GM21423 (cell line): ENCODE measurements around the gene MFAP2.

Experiments
- ATAC-seq: cut with Tn5 transposase; IDR thresholded peaks from one replicate; pipeline ENCODE4 v1.9.1; 2021; ENCODE audit warnings: mild to moderate bottlenecking, moderate library complexity; ENCODE audit not compliant: unreplicated experiment

MFAP2 gene

DNA sequence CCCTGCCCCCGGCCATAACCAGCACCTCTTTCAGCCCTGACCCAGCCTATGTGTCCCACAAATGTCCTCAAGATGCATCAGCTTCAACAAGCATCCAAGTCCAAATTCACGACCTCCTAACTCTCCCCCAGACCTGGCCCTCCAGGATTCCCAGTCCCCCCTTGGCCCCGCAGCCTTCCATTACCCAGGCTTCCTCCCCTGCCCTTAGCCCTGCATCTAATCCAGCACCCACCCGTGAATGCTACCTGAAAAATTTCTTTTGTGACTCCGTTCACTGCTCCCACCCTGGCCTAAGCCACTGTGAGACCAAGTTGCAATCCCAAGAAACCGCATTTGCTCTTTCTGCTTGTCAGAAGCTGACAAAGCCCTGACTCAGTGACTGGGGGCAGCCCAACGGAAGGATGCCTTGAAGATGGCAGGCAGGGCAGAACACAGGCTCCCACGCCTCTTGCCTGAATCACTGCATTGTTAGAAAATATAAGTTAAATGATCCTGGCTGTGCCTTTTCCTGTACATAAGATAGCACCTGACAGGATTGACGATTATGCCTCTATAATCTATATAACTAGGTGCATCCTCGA is 939 bp upstream of the MFAP2 start:
- ATAC-seq = no peak

DNA sequence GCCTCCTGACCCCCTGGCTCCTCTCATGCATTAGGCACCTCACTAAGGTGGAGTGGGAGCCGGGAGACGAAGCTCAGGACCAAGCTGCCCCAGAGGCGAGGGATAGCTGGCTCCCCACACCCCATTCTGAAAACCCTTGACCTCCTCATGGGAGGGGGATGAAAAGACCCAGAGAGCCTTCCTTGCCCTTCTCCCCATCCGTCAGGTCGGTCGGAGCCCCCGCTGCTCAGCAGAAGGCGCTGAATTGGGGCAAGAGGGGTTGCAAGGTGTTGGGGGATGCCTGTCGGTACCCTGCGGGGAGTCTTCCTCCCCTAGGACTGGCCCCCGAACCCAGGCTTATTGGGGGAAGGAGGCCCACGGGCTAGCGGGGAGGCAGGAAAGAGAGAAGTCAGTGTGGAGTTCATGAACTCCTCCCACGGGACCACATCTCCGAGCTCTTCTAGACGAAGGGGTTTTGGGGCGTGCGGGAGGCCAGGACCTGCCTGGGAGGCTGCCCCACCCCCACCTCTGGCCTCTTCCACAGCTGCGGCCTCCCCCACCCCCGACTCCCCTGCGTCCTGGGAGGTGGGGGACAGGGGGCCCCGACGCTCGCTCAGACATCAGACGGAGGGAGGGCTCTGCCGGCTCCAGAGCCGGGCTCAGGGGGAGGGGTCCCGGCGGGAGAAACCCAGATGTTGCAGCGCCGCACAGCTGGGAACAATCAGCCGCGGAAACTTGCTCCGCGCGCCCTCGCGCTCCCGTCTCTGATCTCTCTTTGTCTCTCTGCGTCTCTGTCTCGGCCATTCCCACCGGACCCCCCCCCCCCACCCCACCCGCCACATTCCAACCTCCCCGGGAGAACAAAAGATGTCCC is 719 bp downstream of the MFAP2 start:
- ATAC-seq = no peak

- no peak for ATAC-seq
Observed at GRCh38 chr1:16978567-16979474, 1.6 kb downstream of the MFAP2 start.

GRCh38 chr1:16978139-16978538 is 2.3 kb downstream of the MFAP2 start:
- no peak for ATAC-seq

DNA sequence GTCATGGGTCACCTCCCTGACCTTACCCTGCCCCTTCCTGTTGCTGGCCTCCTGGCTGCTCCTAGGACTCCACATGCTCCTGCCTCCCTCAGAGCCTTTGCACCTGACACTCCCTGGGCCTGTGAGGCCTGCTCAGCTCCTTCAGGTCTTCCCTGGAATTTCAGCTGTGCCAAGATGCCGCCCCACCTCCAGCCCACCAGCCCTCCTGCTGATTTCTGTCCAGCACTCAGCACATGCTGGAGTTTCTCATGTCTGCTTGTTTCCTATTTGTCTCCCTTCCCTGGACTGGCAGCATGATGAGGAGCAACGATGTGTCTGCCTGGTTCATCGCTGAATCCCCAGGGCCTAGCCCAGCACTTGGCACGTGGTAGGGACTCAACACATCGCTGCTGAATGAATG is 3.0 kb downstream of the MFAP2 start:
- ATAC-seq = no peak

GRCh38 chr1:16976966-16977365 is 3.5 kb downstream of the MFAP2 start:
- no peak for ATAC-seq

DNA sequence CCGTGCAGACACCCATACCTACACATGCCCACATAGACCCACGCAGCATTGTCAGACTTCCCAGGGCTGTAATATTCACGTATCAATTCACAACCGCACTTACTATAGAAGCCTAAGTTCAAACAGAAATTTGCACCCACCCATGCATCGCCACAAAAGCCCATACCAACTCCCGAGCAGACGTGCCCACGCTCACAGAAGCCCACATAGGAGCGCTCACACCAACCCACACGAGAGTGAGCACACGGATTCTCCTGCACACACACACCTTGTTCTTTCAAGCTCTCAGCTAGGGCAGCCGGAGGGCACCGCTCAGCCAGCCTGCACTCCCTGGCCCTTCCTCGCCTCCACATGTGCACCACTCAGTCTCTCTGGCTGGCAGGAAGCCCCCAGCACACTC is 4.6 kb downstream of the MFAP2 start:
- no peak for ATAC-seq

GRCh38 chr1:16975211-16975610 is 5.2 kb downstream of the MFAP2 start:
- no peak for ATAC-seq

DNA sequence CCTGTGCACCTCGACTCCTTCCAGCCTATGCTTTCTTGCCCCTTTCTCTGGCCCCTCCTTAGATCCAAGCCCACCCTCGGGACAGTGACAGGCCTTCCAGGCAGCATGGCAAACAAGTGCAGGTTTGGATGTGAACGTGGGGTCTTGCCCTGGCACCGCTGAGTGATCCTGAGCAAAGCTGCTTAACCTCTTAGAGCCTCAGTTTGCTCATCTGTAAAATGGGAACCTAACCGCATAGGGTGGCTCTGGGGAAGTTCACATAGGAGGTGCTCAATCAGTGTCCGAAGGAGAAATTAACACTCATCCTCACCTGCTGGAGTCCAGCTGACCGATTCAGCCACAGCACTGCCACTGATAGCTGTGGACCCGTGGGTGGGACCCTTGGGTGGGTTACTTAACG is 7.2 kb downstream of the MFAP2 start:
- no peak for ATAC-seq

GRCh38 chr1:16972189-16972895 is 8.1 kb downstream of the MFAP2 start:
- ATAC-seq = no peak

GRCh38 chr1:16971341-16972188 is 8.9 kb downstream of the MFAP2 start:
- no peak for ATAC-seq

GRCh38 chr1:16970132-16970910 is 10.1 kb downstream of the MFAP2 start:
- no peak for ATAC-seq

DNA sequence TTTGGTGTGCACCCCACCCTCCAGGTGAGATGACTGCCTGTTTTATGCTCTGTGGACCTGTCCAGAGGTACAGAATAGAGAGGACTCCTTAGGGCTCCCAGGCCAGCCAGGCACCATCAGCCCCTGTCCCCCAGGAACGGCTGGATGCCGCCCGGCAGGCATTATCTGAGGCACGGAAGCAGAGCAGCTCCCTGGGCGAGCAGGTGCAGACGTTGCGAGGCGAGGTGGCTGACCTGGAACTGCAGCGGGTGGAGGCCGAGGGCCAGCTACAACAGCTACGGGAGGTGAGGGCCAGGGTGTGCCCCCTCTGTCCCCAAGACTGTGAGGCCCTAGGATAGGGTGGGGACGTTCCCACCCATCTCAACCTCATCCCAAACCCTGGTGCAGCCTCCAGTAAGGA is 10.8 kb downstream of the MFAP2 start:
- ATAC-seq = no peak

DNA sequence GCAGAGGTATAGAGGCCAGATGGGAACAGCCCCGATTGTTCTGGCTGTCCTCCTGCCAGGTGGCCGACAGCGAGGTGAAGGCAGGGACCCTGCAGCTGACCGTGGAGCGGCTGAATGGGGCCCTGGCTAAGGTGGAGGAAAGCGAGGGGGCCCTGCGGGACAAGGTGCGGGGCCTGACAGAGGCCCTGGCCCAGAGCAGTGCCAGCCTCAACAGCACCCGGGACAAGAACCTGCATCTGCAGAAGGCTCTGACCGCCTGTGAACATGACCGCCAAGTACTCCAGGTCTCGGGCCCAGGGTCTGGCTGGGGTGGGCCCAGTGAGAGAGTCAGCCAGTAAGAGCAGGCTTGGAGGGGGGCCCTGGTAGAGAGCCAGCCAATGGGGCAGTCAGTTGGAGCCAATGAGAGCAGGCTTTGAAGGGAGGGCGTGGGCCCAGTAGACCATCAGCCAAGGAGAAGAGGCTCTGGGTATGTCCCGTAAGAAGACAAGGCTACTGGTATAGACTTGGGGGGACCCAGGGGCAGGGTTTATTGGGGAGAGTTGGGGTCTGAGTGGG is 11.3 kb downstream of the MFAP2 start:
- no peak for ATAC-seq

- no peak for ATAC-seq
Observed at GRCh38 chr1:16968372-16968771, 12.0 kb downstream of the MFAP2 start.

DNA sequence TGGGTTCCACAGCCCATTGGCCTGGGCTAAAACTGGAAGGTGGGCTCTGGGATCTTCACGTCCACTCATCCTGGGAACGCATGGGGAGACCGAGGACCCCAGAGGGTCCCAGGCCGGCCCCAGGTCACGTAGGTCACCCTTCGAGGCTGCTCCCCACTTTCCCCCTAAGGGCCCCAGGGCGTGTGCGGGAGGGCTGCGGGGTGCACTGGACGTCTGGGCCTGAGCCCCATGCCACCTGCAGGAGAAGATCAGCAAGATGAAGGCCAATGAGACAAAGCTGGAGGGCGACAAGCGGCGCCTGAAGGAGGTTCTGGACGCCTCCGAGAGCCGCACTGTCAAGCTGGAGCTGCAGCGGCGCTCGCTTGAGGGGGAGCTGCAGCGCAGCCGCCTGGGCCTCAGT is 12.5 kb downstream of the MFAP2 start:
- ATAC-seq = no peak

DNA sequence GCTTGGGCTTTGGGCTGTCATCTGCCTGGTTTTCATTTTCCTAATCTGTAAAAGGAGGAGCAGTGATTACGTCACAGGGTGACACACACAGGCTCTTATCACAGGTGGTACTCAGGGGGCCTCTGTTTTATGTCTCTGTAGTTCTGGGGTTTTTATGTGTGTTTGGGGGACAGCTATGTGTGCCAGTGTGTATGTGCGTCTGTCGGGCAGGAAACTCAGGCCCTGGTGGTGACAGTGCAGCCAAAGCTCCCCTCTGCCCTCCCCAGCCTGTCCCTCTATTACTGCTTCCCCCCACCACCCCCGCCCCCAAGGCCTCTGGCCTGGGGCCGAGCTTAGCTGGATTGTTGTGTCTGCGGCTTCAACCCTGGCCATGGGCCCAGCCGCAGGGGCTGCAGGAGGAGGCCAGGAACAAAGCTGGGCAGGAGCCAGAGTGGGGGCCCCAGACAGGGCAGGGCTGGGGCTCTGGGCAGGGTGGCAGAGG is 13.3 kb downstream of the MFAP2 start:
- ATAC-seq = no peak

GRCh38 chr1:16966282-16966681 is 14.1 kb downstream of the MFAP2 start:
- ATAC-seq = no peak
